Osteoblast (primary cell): Measurements from ENCODE around the gene NATD1. TPM values are rescaled to one million over a fixed set of nuclear protein-coding genes. Genes with fewer than 3 reads are reported as not detected.
A peak's percentile ranks its signal among the peaks of the same experiment; 100 is the strongest.

Source experiments
- DNase-seq: peaks from one replicate; pipeline ENCODE4 v3.0.0; 2011; ENCODE audit warnings: low spot score, mixed read lengths; ENCODE audit not compliant: insufficient read length; ENCODE audit errors: missing footprints
- H2AFZ ChIP-seq: 2 replicates; pipeline ENCODE4 v1.6.0; 2011; ENCODE audit warnings: mild to moderate bottlenecking, low read length
- H3K27ac ChIP-seq: 2 replicates; pipeline ENCODE4 v1.5.1; 2011; ENCODE audit warnings: mild to moderate bottlenecking, low read depth, low read length, moderate library complexity
- H3K27me3 ChIP-seq: 2 replicates; pipeline ENCODE4 v1.6.0; 2012; ENCODE audit warnings: mild to moderate bottlenecking, control low read depth, inconsistent platforms, low read length, moderate library complexity; ENCODE audit not compliant: insufficient read depth
- H3K36me3 ChIP-seq: 2 replicates; pipeline ENCODE4 v1.5.1; 2011; ENCODE audit warnings: mild to moderate bottlenecking, low read length, control low read depth, moderate library complexity; ENCODE audit not compliant: insufficient read depth
- H3K4me1 ChIP-seq: 2 replicates; pipeline ENCODE4 v1.5.1; 2011; ENCODE audit warnings: mild to moderate bottlenecking, low read length, control low read depth, moderate library complexity; ENCODE audit not compliant: insufficient read depth
- H3K4me2 ChIP-seq: 2 replicates; pipeline ENCODE4 v1.6.0; 2011; ENCODE audit warnings: mild to moderate bottlenecking, low read length; ENCODE audit not compliant: insufficient read depth
- H3K4me3 ChIP-seq: fragments of 200-600 bp; sonication (generic); 3 replicates; pipeline ENCODE4 v1.5.1; 2012; ENCODE audit warnings: mild to moderate bottlenecking, low read length, inconsistent platforms; ENCODE audit not compliant: insufficient read depth
- H3K79me2 ChIP-seq: 2 replicates; pipeline ENCODE4 v1.6.0; 2012; ENCODE audit warnings: mild to moderate bottlenecking, low read length, control low read depth, inconsistent platforms; ENCODE audit not compliant: insufficient read depth
- H3K9me3 ChIP-seq: 2 replicates; pipeline ENCODE4 v1.5.1; 2011; ENCODE audit warnings: low read depth, low read length, control low read depth
- H4K20me1 ChIP-seq: 2 replicates; pipeline ENCODE4 v1.6.0; 2012; ENCODE audit warnings: mild to moderate bottlenecking, low read length, control low read depth; ENCODE audit not compliant: insufficient read depth
- total RNA-seq: library from RNA; depleted of rRNA; stranded (reverse); fragments of >200 nt; gene quantifications from 2 replicates; pipeline ENCODE4 v1.2.3, GENCODE V29; 2012
- TF ChIP-seq, protein P1 (sequence below): IDR thresholded peaks from 2 replicates; pipeline ENCODE4 v1.5.1; 2011; ENCODE audit warnings: mild to moderate bottlenecking, low read depth, low read length, moderate library complexity; ENCODE audit errors: extremely low read depth

Gene NATD1
- total RNA-seq, 1 donor = 15.2 TPM

DNA sequence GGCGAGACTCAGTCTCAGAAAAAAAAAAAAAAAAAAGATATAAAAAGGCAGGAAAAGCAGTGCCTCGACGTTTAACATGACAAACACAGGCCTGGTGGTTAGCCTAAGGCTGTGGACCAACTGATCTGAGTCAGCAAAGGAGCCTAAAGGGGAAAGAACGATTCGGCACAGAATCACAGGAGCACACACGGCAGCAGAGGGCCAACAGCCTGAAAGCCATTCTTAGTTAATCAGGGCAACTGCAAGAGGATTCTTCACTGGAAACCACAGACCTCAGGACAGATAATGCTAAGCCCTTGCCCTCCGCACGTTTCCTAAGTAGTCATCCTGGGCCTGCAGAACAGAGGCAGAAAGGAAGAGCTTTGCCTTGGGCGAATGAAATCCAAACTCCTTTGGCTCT is 53.9 kb downstream of the NATD1 start:
- peak overlapping the region; percentile 17 for H3K27ac ChIP-seq
- peaks cover 61% of the 10 kb centered on the region for H4K20me1 ChIP-seq
- no peaks in the 10 kb centered on the region for H3K9me3 ChIP-seq
- DNase-seq = peak; percentile 84
- H3K4me2 ChIP-seq = no peak overlapping the region
- TF ChIP-seq, protein P1, sequence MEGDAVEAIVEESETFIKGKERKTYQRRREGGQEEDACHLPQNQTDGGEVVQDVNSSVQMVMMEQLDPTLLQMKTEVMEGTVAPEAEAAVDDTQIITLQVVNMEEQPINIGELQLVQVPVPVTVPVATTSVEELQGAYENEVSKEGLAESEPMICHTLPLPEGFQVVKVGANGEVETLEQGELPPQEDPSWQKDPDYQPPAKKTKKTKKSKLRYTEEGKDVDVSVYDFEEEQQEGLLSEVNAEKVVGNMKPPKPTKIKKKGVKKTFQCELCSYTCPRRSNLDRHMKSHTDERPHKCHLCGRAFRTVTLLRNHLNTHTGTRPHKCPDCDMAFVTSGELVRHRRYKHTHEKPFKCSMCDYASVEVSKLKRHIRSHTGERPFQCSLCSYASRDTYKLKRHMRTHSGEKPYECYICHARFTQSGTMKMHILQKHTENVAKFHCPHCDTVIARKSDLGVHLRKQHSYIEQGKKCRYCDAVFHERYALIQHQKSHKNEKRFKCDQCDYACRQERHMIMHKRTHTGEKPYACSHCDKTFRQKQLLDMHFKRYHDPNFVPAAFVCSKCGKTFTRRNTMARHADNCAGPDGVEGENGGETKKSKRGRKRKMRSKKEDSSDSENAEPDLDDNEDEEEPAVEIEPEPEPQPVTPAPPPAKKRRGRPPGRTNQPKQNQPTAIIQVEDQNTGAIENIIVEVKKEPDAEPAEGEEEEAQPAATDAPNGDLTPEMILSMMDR = no peak
- no peaks in the 10 kb centered on the region for H3K4me1 ChIP-seq
- no peak overlapping the region for H3K4me3 ChIP-seq
- H3K79me2 ChIP-seq = peaks cover 86% of the 10 kb centered on the region
- H2AFZ ChIP-seq = no peak overlapping the region
- H3K27me3 ChIP-seq = no peaks in the 10 kb centered on the region
- peaks cover 27% of the 10 kb centered on the region for H3K36me3 ChIP-seq

DNA sequence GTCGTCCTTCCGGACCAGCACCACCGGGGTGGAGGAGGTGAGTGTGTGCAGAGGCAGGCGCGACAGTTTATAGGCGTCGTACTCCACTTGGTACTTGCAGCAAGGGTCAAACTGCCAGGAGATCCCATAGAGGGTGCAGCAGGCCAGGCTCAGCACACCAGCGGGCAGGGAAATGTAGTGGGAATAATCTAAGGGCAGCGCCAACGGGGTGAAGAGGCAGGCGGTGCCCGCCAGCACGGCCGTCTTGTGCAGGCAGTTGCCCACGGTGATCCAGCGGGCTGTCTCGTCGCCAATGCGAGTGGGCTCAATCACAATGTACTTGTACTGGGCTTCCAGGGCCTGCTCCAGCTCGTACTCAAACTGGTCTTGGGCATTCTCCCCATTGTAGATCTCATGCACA is 54.8 kb downstream of the NATD1 start:
- TF ChIP-seq, protein P1 = no peak
- Histone ChIP-seq H3K4me3 (no peak overlapping the region), H4K20me1 (peaks cover 58% of the 10 kb centered on the region), H3K27ac (no peak overlapping the region), H3K27me3 (no peaks in the 10 kb centered on the region), H3K4me2 (no peak overlapping the region), H3K4me1 (no peaks in the 10 kb centered on the region), H3K79me2 (peaks cover 78% of the 10 kb centered on the region), H2AFZ (no peak overlapping the region), H3K36me3 (peaks cover 27% of the 10 kb centered on the region), H3K9me3 (no peaks in the 10 kb centered on the region)
- no peak for DNase-seq

DNA sequence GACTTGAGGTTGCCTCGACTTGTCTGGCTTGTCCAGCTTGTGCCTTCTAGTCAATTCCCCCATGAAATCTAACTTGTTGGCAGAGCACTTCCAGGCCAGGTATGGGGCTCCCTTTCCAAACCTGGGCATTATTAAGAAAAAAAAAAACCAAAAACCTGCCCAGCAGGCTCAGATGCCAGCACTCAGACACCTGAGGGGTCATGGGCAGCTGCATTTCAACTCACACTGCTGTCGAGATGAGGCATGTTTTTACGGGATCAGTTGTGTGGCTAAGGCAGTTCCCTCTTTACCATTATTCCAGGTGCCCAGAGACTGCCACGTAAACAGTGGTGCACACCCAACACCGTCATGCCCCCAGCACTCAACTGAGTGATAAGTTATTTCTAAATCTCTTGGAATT is 57.1 kb downstream of the NATD1 start:
- Histone ChIP-seq H3K79me2 (peaks cover 55% of the 10 kb centered on the region), H3K9me3 (no peaks in the 10 kb centered on the region), H3K36me3 (peaks cover 34% of the 10 kb centered on the region), H3K4me3 (no peak overlapping the region), H3K4me2 (no peak overlapping the region), H3K27me3 (no peaks in the 10 kb centered on the region), H4K20me1 (peaks cover 40% of the 10 kb centered on the region), H3K4me1 (no peaks in the 10 kb centered on the region), H2AFZ (no peak overlapping the region), H3K27ac (no peak overlapping the region)
- peak; percentile 43 for DNase-seq
- TF ChIP-seq, protein P1 = no peak

DNA sequence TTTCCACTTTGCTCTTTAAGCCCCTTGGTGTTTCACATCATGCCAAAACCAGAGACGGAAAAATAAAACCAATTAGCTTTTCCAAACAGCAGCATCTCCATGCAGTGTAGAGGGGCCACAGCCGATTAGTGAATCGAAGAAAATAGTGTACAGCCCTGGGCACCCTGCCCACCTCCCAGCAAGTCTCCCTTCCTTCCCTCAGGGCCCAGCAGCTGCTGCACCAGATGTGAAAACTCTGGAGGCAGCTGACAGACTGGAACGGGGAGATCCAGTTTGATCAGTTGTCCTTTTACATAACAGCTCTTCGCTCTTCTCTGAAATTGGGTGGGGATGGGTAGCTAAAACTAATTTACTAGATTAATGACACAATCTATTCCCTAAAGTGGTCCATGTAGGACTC is 58.5 kb downstream of the NATD1 start:
- peaks cover 26% of the 10 kb centered on the region for H4K20me1 ChIP-seq
- H3K27ac ChIP-seq = no peak overlapping the region
- no peaks in the 10 kb centered on the region for H3K27me3 ChIP-seq
- no peak overlapping the region for H2AFZ ChIP-seq
- no peak overlapping the region for H3K4me2 ChIP-seq
- TF ChIP-seq, protein P1 = no peak
- no peak for DNase-seq
- H3K79me2 ChIP-seq = peaks cover 41% of the 10 kb centered on the region
- H3K9me3 ChIP-seq = no peaks in the 10 kb centered on the region
- no peak overlapping the region for H3K4me3 ChIP-seq
- H3K4me1 ChIP-seq = no peaks in the 10 kb centered on the region
- peaks cover 34% of the 10 kb centered on the region for H3K36me3 ChIP-seq
